Activated CD4-positive, alpha-beta T cell treated with anti-CD3 and anti-CD28 coated beads, Interleukin-2, amount 10 ng/mL, durations not matched to agents 7 days and 5 days (primary cell): ENCODE data around the gene PEAK3. TPM values are rescaled to one million over a fixed set of nuclear protein-coding genes. Genes with fewer than 3 reads are reported as not detected.
"Not testable (repeated sequence)": the region's sequence is repeated elsewhere in the genome, so short reads cannot be mapped to it uniquely, and the experiment has no call there.

ENCODE experiments used
- CTCF ChIA-PET: fragments of 350-600 bp; sonication (Branson Sonifier 250); formaldehyde crosslinking; loops from one replicate; lab custom pipeline; 2021; ENCODE audit warnings: antibody characterized with exemption; lab: Charles Lee
- POLR2A ChIA-PET: fragments of 350-600 bp; sonication (Branson Sonifier 250); formaldehyde crosslinking; loops from one replicate; lab custom pipeline; 2021; ENCODE audit warnings: antibody characterized with exemption; lab: Charles Lee
- DNase-seq: peaks from one replicate; pipeline ENCODE4 v3.0.0-alpha.2; 2020
- H3K27ac Mint-ChIP-seq: one replicate; pipeline ENCODE4 v1.8.0; 2021; ENCODE audit warnings: mild to moderate bottlenecking, moderate library complexity, mixed read lengths
- H3K27me3 Mint-ChIP-seq: one replicate; pipeline ENCODE4 v1.8.0; 2021; ENCODE audit warnings: mixed read lengths
- H3K36me3 Mint-ChIP-seq: one replicate; pipeline ENCODE4 v1.8.0; 2021; ENCODE audit warnings: low read depth, mixed read lengths
- H3K4me1 Mint-ChIP-seq: one replicate; pipeline ENCODE4 v1.8.0; 2021; ENCODE audit warnings: mixed read lengths
- H3K4me3 Mint-ChIP-seq: one replicate; pipeline ENCODE4 v1.8.0; 2021; ENCODE audit warnings: mild to moderate bottlenecking, moderate library complexity, mixed read lengths
- H3K9me3 Mint-ChIP-seq: one replicate; pipeline ENCODE4 v1.8.0; 2021; ENCODE audit warnings: mixed read lengths
- total RNA-seq, 2 experiments: library from RNA; stranded (reverse); gene quantifications; one replicate each; pipeline ENCODE4 v1.2.3, GENCODE V29; 2021

The PEAK3 gene
- total RNA-seq, 2 experiments from 2014 or later: 0.17 to 0.25 TPM

- H3K4me1 Mint-ChIP-seq: peaks cover 16% of the 10 kb centered on the region
- POLR2A ChIA-PET: not testable (repeated sequence)
Measured at GRCh38 chr19:2281265-2282061, 512 bp downstream of the PEAK3 start.

GRCh38 chr19:2280633-2281264, 1.2 kb downstream of the PEAK3 start:
- H3K27me3 Mint-ChIP-seq: peaks cover 5% of the 10 kb centered on the region
- ChIA-PET CTCF (no interaction called here), POLR2A (no interaction called here)
- no peak overlapping the region for H3K27ac Mint-ChIP-seq
- no peaks in the 10 kb centered on the region for H3K36me3 Mint-ChIP-seq
- DNase-seq: no peak
- H3K4me1 Mint-ChIP-seq: peaks cover 16% of the 10 kb centered on the region
- H3K4me3 Mint-ChIP-seq: no peak overlapping the region
- H3K9me3 Mint-ChIP-seq: no peaks in the 10 kb centered on the region

More at GRCh38 chr19:2281265-2282061, 512 bp downstream of the PEAK3 start:
- H3K27me3 Mint-ChIP-seq, CTCF ChIA-PET, H3K9me3 Mint-ChIP-seq, DNase-seq, H3K36me3 Mint-ChIP-seq: not testable (repeated sequence)
- Mint-ChIP-seq H3K27ac (peak overlapping the region; percentile 75), H3K4me3 (peak overlapping the region; percentile 32)

- Mint-ChIP-seq H3K9me3 (no peaks in the 10 kb centered on the region), H3K4me3 (no peak overlapping the region), H3K4me1 (peaks cover 29% of the 10 kb centered on the region), H3K36me3 (peaks cover 13% of the 10 kb centered on the region), H3K27ac (no peak overlapping the region), H3K27me3 (peaks cover 5% of the 10 kb centered on the region)
- POLR2A ChIA-PET: no interaction called here
- CTCF ChIA-PET: interaction anchor here (7.7 kb wide), 1 partner anchor 9 kb away, joined by 49 read pairs; no protein-coding TSS in a partner anchor
- DNase-seq: no peak
Measured at GRCh38 chr19:2278459-2279158, 3.4 kb downstream of the PEAK3 start.

- DNase-seq: no peak
- no peak overlapping the region for H3K4me3 Mint-ChIP-seq
- peaks cover 17% of the 10 kb centered on the region for H3K36me3 Mint-ChIP-seq
- H3K4me1 Mint-ChIP-seq: peaks cover 29% of the 10 kb centered on the region
- H3K27me3 Mint-ChIP-seq: no peaks in the 10 kb centered on the region
- H3K27ac Mint-ChIP-seq: no peak overlapping the region
- CTCF ChIA-PET: interaction anchor here (7.7 kb wide), 1 partner anchor 10 kb away, joined by 49 read pairs; no protein-coding TSS in a partner anchor
- H3K9me3 Mint-ChIP-seq: no peaks in the 10 kb centered on the region
- POLR2A ChIA-PET: interaction anchor here (0.7 kb wide), 1 partner anchor 41 kb away, joined by 3 read pairs; no protein-coding TSS in a partner anchor
Measured at GRCh38 chr19:2277138-2277537, 4.8 kb downstream of the PEAK3 start.

GRCh38 chr19:2276429-2276986, 5.5 kb downstream of the PEAK3 start:
- CTCF ChIA-PET: interaction anchor here (1.0 to 7.7 kb wide), 3 partner anchors 11 to 331 kb away, joined by 3 to 49 read pairs (median 3); no protein-coding TSS in a partner anchor
- Mint-ChIP-seq H3K27ac (no peak overlapping the region), H3K9me3 (no peaks in the 10 kb centered on the region), H3K27me3 (no peaks in the 10 kb centered on the region), H3K36me3 (peaks cover 21% of the 10 kb centered on the region), H3K4me1 (peaks cover 28% of the 10 kb centered on the region), H3K4me3 (no peak overlapping the region)
- DNase-seq: no peak
- POLR2A ChIA-PET: no interaction called here

GRCh38 chr19:2275588-2276428, 6.2 kb downstream of the PEAK3 start:
- no peak overlapping the region for H3K4me3 Mint-ChIP-seq
- H3K27ac Mint-ChIP-seq: no peak overlapping the region
- H3K36me3 Mint-ChIP-seq: peaks cover 23% of the 10 kb centered on the region
- CTCF ChIA-PET: interaction anchor here (1.0 to 7.7 kb wide), 4 partner anchors 11 to 331 kb away, joined by 3 to 49 read pairs (median 6); no protein-coding TSS in a partner anchor
- H3K9me3 Mint-ChIP-seq: no peaks in the 10 kb centered on the region
- DNase-seq: no peak
- POLR2A ChIA-PET: no interaction called here
- peaks cover 30% of the 10 kb centered on the region for H3K4me1 Mint-ChIP-seq
- H3K27me3 Mint-ChIP-seq: no peaks in the 10 kb centered on the region

- POLR2A ChIA-PET: no interaction called here
- H3K27me3 Mint-ChIP-seq: no peaks in the 10 kb centered on the region
- H3K9me3 Mint-ChIP-seq: no peaks in the 10 kb centered on the region
- DNase-seq: peak; percentile 61
- H3K4me1 Mint-ChIP-seq: peaks cover 30% of the 10 kb centered on the region
- CTCF ChIA-PET: interaction anchor here (0.6 to 7.7 kb wide), 9 partner anchors 12 to 330 kb away, joined by 3 to 49 read pairs (median 6); partner anchors contain the start of gene PLEKHJ1
- peaks cover 23% of the 10 kb centered on the region for H3K36me3 Mint-ChIP-seq
- H3K27ac Mint-ChIP-seq: no peak overlapping the region
- no peak overlapping the region for H3K4me3 Mint-ChIP-seq
Measured at GRCh38 chr19:2274931-2275535, 6.9 kb downstream of the PEAK3 start.

- Mint-ChIP-seq H3K9me3 (no peaks in the 10 kb centered on the region), H3K4me3 (peak overlapping the region; percentile 56), H3K27ac (peak overlapping the region; percentile 79), H3K36me3 (peaks cover 25% of the 10 kb centered on the region), H3K4me1 (peaks cover 30% of the 10 kb centered on the region), H3K27me3 (no peaks in the 10 kb centered on the region)
- DNase-seq: no peak
- POLR2A ChIA-PET: interaction anchor here (0.6 to 1.0 kb wide), 3 partner anchors 13 to 15 kb away, joined by 3 to 5 read pairs (median 3); no protein-coding TSS in a partner anchor
- CTCF ChIA-PET: interaction anchor here (0.5 to 7.7 kb wide), 15 partner anchors 9 to 377 kb away, joined by 3 to 49 read pairs (median 4); partner anchors contain the start of gene PLEKHJ1
Measured at GRCh38 chr19:2274185-2274711, 7.7 kb downstream of the PEAK3 start.

- CTCF ChIA-PET: interaction anchor here (0.5 to 7.7 kb wide), 15 partner anchors 9 to 376 kb away, joined by 3 to 49 read pairs (median 4); partner anchors contain the start of gene PLEKHJ1
Measured at GRCh38 chr19:2273356-2274184, 8.4 kb downstream of the PEAK3 start.

More at GRCh38 chr19:2273356-2274184, 8.4 kb downstream of the PEAK3 start:
- H3K9me3 Mint-ChIP-seq: no peaks in the 10 kb centered on the region
- peaks cover 31% of the 10 kb centered on the region for H3K4me1 Mint-ChIP-seq
- H3K27ac Mint-ChIP-seq: peak overlapping the region; percentile 79
- peaks cover 25% of the 10 kb centered on the region for H3K36me3 Mint-ChIP-seq
- POLR2A ChIA-PET: interaction anchor here (0.6 to 1.0 kb wide), 3 partner anchors 14 to 15 kb away, joined by 3 to 5 read pairs (median 3); no protein-coding TSS in a partner anchor
- H3K27me3 Mint-ChIP-seq: no peaks in the 10 kb centered on the region
- peak overlapping the region; percentile 56 for H3K4me3 Mint-ChIP-seq
- peak; percentile 80 for DNase-seq
